Neural progenitor cell (in vitro differentiated cells): ENCODE data around the gene RBPMS2.

Experiments
- EZH2phosphoT487 ChIP-seq: fragments of 200-600 bp; sonication (generic); IDR thresholded peaks from 2 replicates; pipeline ENCODE4 v1.6.1; 2017; ENCODE audit warnings: antibody characterized with exemption
- TF ChIP-seq, protein P1 (sequence below): fragments of 200-600 bp; sonication (generic); IDR thresholded peaks from 2 replicates; pipeline ENCODE4 v1.5.1; 2017; ENCODE audit warnings: antibody characterized with exemption, mild to moderate bottlenecking

DNA sequence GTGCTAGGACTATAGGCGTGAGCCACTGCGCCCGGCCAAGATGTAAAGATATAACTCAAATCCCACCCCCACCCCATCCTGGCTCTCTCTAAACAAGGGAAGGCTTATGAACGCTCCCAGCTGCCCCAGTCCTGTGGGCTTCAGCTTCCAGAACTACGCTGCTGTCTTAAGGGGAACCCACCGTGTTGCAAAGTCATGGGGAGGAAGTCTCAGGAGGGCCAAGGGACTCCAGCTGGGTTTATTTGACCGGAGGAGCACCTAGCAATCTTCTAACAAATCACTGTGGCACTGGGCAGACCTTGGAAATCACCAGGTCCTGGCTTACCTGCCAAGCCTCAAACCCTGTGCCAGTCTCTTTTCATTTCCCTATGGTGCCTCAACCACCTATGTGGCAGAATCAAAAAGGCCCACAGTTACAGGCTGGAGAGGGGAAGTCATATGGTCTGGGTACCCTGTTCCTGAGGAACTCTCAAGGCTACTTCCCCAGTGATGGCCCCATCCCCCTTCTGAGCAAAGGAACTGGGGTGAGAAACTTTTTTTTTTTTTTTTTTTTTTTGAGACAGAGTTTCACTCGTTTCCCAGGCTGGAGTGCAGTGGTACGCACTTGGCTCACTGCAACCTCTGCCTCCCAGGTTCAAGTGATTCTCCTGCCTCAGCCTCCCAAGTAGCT, 83.4 kb downstream of the RBPMS2 start:
- TF ChIP-seq, protein P1, sequence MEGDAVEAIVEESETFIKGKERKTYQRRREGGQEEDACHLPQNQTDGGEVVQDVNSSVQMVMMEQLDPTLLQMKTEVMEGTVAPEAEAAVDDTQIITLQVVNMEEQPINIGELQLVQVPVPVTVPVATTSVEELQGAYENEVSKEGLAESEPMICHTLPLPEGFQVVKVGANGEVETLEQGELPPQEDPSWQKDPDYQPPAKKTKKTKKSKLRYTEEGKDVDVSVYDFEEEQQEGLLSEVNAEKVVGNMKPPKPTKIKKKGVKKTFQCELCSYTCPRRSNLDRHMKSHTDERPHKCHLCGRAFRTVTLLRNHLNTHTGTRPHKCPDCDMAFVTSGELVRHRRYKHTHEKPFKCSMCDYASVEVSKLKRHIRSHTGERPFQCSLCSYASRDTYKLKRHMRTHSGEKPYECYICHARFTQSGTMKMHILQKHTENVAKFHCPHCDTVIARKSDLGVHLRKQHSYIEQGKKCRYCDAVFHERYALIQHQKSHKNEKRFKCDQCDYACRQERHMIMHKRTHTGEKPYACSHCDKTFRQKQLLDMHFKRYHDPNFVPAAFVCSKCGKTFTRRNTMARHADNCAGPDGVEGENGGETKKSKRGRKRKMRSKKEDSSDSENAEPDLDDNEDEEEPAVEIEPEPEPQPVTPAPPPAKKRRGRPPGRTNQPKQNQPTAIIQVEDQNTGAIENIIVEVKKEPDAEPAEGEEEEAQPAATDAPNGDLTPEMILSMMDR = no peak
- no peak for TF ChIP-seq EZH2phosphoT487
